NCI-H748 (cell line): Measurements from ENCODE around the gene OSTC.
"Not testable (repeated sequence)": the region's sequence is repeated elsewhere in the genome, so short reads cannot be mapped to it uniquely, and the experiment has no call there.

ENCODE experiments used
- DNase-seq: peaks from one replicate; lab custom pipeline; 2025; ENCODE audit not compliant: unreplicated experiment; lab: John Stamatoyannopoulos, UW

The OSTC gene

GRCh38 chr4:108646706-108647105, 3.7 kb upstream of the OSTC start:
- no peak for DNase-seq

GRCh38 chr4:108649863-108650211, 562 bp upstream of the OSTC start:
- DNase-seq = no peak

GRCh38 chr4:108651014-108651791, 804 bp downstream of the OSTC start:
- DNase-seq = peak; percentile 9

- no peak for DNase-seq
Observed at GRCh38 chr4:108662629-108663028, 12.2 kb downstream of the OSTC start.

- DNase-seq = no peak
Observed at GRCh38 chr4:108674356-108674977, 24.1 kb downstream of the OSTC start.

GRCh38 chr4:108681321-108681809, 31.0 kb downstream of the OSTC start:
- DNase-seq = no peak

GRCh38 chr4:108683479-108683878, 33.1 kb downstream of the OSTC start:
- peak; percentile 3 for DNase-seq

- DNase-seq = no peak
Observed at GRCh38 chr4:108685036-108685686, 34.8 kb downstream of the OSTC start.

- no peak for DNase-seq
Observed at GRCh38 chr4:108690738-108691137, 40.3 kb downstream of the OSTC start.

- DNase-seq = no peak
Observed at GRCh38 chr4:108693211-108693610, 42.8 kb downstream of the OSTC start.

GRCh38 chr4:108693819-108694218, 43.4 kb downstream of the OSTC start:
- DNase-seq = no peak

GRCh38 chr4:108694423-108694822, 44.0 kb downstream of the OSTC start:
- no peak for DNase-seq

- no peak for DNase-seq
Observed at GRCh38 chr4:108695062-108695461, 44.7 kb downstream of the OSTC start.

GRCh38 chr4:108696160-108696559, 45.8 kb downstream of the OSTC start:
- DNase-seq = no peak

- no peak for DNase-seq
Observed at GRCh38 chr4:108700081-108700757, 49.8 kb downstream of the OSTC start.

GRCh38 chr4:108702960-108703359, 52.6 kb downstream of the OSTC start:
- no peak for DNase-seq

- DNase-seq = no peak
Observed at GRCh38 chr4:108703370-108703769, 53.0 kb downstream of the OSTC start.

- DNase-seq = no peak
Observed at GRCh38 chr4:108703966-108704365, 53.6 kb downstream of the OSTC start.

- DNase-seq = no peak
Observed at GRCh38 chr4:108706289-108706688, 55.9 kb downstream of the OSTC start.

GRCh38 chr4:108709234-108709633, 58.8 kb downstream of the OSTC start:
- peak; percentile 1 for DNase-seq

GRCh38 chr4:108709722-108710121, 59.3 kb downstream of the OSTC start:
- no peak for DNase-seq

GRCh38 chr4:108710578-108710977, 60.2 kb downstream of the OSTC start:
- not testable (repeated sequence) for DNase-seq
